Loucy (cell line): ENCODE data around the gene PRSS56.

ENCODE experiments used
- CTCF ChIP-seq: fragments of 200-600 bp; sonication (generic); conservative IDR thresholded peaks from 2 replicates; pipeline ENCODE4 v1.5.1; 2014; ENCODE audit warnings: mild to moderate bottlenecking, antibody characterized with exemption, low read length
- EZH2phosphoT487 ChIP-seq: fragments of 200-600 bp; IDR thresholded peaks from 2 replicates; pipeline ENCODE4 v1.6.1; 2018; ENCODE audit warnings: antibody characterized with exemption, mild to moderate bottlenecking, moderate library complexity, borderline replicate concordance

GRCh38 chr2:232543928-232544631 lies 23.9 kb downstream of the PRSS56 start:
- no peak for TF ChIP-seq CTCF
- no peak for TF ChIP-seq EZH2phosphoT487
